22Rv1 (cell line): ENCODE data around the gene DDC.

ENCODE experiments used
- H3K27ac ChIP-seq: fragments of 450-650 bp; 2 replicates; pipeline ENCODE4 v1.5.1; 2017
- CTCF ChIP-seq: fragments of 450-650 bp; IDR thresholded peaks from 2 replicates; pipeline ENCODE4 v1.5.1; 2017; ENCODE audit warnings: mild to moderate bottlenecking
- ZFX ChIP-seq: fragments of 450-650 bp; IDR thresholded peaks from 2 replicates; pipeline ENCODE4 v1.6.1; 2017; ENCODE audit warnings: antibody characterized with exemption, borderline replicate concordance

Gene DDC

GRCh38 chr7:50423860-50424259 is 141.3 kb downstream of the DDC start:
- TF ChIP-seq CTCF (no peak), ZFX (no peak)
- no peak overlapping the region for H3K27ac ChIP-seq

DNA sequence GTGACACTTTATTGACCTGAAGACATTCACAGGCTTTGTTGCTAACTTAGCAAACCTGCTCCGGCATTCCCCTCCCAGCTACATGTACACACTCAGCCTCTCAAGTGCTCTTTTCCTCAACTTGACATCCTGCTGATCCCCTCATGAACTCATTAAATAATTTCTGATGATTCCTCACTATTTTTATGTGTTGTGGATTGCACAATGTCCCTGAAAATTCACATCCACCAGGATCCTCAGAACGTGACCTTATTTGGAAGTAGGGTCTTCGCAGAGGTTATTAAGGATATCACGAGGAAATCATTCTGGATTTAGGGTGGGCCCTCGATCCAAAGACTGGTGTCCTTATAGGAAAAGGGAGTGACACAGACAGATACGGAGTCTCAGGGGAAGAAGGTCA is 142.3 kb downstream of the DDC start:
- no peak overlapping the region for H3K27ac ChIP-seq

DNA sequence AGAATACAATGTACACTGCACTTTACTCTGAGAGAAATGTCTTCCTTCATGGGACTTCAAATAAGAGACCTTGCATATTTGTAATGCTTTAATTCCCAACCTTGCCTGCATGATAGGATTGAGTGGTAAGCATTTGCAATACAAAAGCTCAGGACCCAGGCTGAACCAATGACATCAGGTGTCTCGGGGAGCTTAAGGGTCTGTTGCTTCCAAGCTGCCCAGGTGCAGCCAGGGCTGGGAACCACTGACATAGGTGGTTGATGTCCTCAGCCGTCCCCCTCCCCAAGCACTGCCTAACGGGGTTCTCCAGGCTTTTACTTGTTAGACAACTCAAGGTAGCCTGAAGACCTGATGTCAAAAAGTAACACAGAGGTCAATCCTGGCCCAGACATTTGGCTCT is 144.2 kb downstream of the DDC start:
- TF ChIP-seq CTCF = no peak
- H3K27ac ChIP-seq = no peak overlapping the region

More for the DNA sequence above, 142.3 kb downstream of the DDC start:
- TF ChIP-seq CTCF (no peak), ZFX (no peak)

DNA sequence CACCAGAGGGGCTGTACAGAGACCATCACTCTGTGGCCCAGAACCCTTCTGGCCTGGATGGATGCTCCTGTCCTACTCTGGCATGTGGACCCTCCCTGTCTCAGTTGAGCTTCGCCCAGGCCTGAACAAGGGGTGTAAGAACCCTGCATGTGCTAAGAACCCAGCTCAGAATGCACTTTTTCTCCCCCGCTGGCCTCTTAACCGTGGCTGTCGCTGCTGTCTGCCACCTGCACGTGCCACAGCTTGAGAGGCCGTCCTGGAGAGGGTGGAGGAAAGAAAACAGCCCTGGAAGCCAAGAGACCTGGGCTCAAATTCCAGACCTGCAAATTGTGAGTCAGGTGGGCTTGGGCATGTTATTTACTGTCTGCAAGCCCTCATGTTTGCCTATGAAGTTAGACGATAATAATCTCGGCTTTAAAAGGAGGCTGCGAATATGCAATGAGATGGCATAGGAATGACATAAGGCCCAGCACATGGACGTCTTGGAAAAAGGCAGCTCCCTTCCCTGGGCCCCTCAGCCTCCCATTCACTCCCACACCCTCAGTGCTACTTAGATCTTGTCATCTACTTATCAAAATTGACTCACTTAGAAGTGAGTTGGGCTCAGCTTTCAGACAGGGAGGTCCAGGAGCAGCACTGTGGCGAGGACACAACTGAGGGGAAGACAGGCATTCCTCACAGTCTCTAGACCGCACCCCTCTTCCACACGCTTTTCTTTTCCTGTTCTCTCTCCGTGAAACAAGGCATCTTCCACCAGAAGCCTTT is 146.5 kb downstream of the DDC start:
- no peak for TF ChIP-seq CTCF
- TF ChIP-seq ZFX = no peak

DNA sequence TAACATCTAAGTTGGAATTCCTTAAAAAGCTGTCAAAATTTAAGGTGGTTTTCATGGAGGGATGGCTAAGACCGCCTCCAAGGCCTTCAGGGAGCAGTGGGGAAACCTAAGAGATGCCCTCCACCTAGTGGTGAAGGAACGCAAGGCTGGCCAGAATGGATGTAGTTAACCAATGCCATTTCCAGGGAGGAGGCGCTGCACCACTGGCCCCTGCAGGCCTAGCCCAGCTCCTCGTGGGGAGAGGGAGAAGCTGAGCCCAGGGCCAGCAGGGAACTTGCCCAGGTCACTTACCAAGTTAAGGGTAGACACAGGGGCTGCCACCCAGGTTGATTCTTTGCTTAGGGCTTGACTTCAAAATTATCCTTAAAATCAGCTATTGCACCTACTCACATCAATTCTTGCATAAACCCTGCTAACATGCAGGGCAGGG is 147.1 kb downstream of the DDC start:
- TF ChIP-seq CTCF = peak; percentile 98
- TF ChIP-seq ZFX = no peak
- no peak overlapping the region for H3K27ac ChIP-seq

More for the DNA sequence above, 146.5 kb downstream of the DDC start:
- H3K27ac ChIP-seq = no peak overlapping the region

DNA sequence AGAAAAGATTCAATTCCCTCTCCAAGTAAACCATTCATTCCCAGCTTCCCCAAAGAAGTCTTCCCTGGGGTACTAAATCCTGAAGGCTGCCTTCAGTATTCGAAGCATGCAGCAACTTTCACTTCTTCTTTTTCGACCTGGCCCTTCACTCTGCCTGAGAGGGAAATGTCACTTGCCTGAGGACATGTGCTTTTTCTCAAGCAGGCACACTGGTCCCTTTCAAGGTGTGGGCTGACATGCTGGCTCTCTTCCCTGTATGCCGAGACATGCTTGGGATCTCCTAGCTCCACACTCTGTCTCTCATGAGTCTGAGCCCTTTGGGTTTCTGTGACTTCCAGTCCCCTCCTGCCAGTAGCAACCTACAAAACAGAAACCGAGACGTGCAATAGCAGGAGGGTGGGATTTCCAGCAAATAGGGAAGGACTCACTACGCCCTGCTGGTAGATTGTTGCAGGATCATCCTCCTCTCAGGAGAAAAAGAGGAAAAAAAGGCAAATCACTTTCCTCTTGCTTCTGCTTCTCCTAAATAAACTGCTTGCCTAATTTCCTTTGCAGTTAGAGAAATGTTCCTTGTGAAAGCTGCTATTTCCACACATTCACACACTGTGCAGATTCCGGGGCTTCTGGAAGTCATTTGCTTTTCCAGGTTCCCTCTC is 148.6 kb downstream of the DDC start:
- TF ChIP-seq ZFX (no peak), CTCF (no peak)
- no peak overlapping the region for H3K27ac ChIP-seq

- no peak overlapping the region for H3K27ac ChIP-seq
- TF ChIP-seq CTCF (no peak), ZFX (no peak)
These were observed 149.3 kb downstream of the DDC start for GRCh38 chr7:50415844-50416364.
